WTC11 (cell line): ENCODE data around the gene KCNA1. TPM values are rescaled to one million over a fixed set of nuclear protein-coding genes. Genes with fewer than 3 reads are reported as not detected.

Source experiments
- ATAC-seq: fragments of 200-7000 bp; cut with Tn5 transposase; 2 replicates; pipeline ENCODE4 v1.10.0; 2021; ENCODE audit warnings: mild to moderate bottlenecking, moderate library complexity
- CTCF ChIA-PET: fragments of 300-600 bp; sonication (Branson Sonifier 250); formaldehyde crosslinking; loops from one replicate; lab custom pipeline; 2021; ENCODE audit warnings: antibody characterized with exemption; lab: Charles Lee
- POLR2A ChIA-PET: fragments of 350-600 bp; sonication (Branson Sonifier 250); formaldehyde crosslinking; loops from one replicate; lab custom pipeline; 2021; ENCODE audit warnings: antibody characterized with exemption; lab: Charles Lee
- DNase-seq: peaks from one replicate; pipeline ENCODE4 v3.0.0; 2021; ENCODE audit warnings: low spot score
- H3K27ac Mint-ChIP-seq: 2 replicates; pipeline ENCODE4 v1.8.0; 2021; ENCODE audit warnings: mixed read lengths
- H3K27me3 Mint-ChIP-seq: 2 replicates; pipeline ENCODE4 v1.8.0; 2021; ENCODE audit warnings: low read depth, mild to moderate bottlenecking, moderate library complexity, mixed read lengths
- H3K36me3 Mint-ChIP-seq: 2 replicates; pipeline ENCODE4 v1.8.0; 2021; ENCODE audit warnings: mixed read lengths
- H3K4me1 Mint-ChIP-seq: 2 replicates; pipeline ENCODE4 v1.8.0; 2022; ENCODE audit warnings: mixed read lengths
- H3K4me3 Mint-ChIP-seq: 2 replicates; pipeline ENCODE4 v1.8.0; 2021; ENCODE audit warnings: mild to moderate bottlenecking, moderate library complexity, mixed read lengths
- H3K9me3 Mint-ChIP-seq: 2 replicates; pipeline ENCODE4 v1.8.0; 2021; ENCODE audit warnings: mixed read lengths
- EMX1 ChIP-seq: fragments of 250-450 bp; sonication (Bioruptor Pico); IDR thresholded peaks from 2 replicates; pipeline ENCODE4 v1.8.0; 2021; ENCODE audit warnings: mild to moderate bottlenecking
- FOXJ3 ChIP-seq: sonication (generic); formaldehyde crosslinking; IDR thresholded peaks from 2 replicates; pipeline ENCODE4 v1.9.0; 2021; ENCODE audit warnings: missing genetic modification reagents, mild to moderate bottlenecking, borderline replicate concordance
- FOXK1 ChIP-seq: sonication (generic); formaldehyde crosslinking; IDR thresholded peaks from 2 replicates; pipeline ENCODE4 v1.8.0; 2022; ENCODE audit warnings: mild to moderate bottlenecking, moderate library complexity, missing genetic modification reagents
- FOXP4 ChIP-seq: sonication (generic); formaldehyde crosslinking; IDR thresholded peaks from 2 replicates; pipeline ENCODE4 v1.8.0; 2022; ENCODE audit warnings: mild to moderate bottlenecking, missing genetic modification reagents
- GABPB1 ChIP-seq: sonication (generic); formaldehyde crosslinking; IDR thresholded peaks from 2 replicates; pipeline ENCODE4 v1.8.1; 2023; ENCODE audit warnings: mild to moderate bottlenecking, missing genetic modification reagents
- GTF2I ChIP-seq: fragments of 250-450 bp; sonication (Bioruptor Pico); conservative IDR thresholded peaks from 2 replicates; pipeline ENCODE4 v1.4.0; 2021; ENCODE audit warnings: mild to moderate bottlenecking
- HMGXB4 ChIP-seq: sonication (generic); formaldehyde crosslinking; IDR thresholded peaks from 2 replicates; pipeline ENCODE4 v1.8.1; 2023; ENCODE audit warnings: mild to moderate bottlenecking, moderate library complexity, missing genetic modification reagents
- NR3C1 ChIP-seq: sonication (generic); formaldehyde crosslinking; conservative IDR thresholded peaks from 2 replicates; pipeline ENCODE4 v1.8.1; 2023; ENCODE audit warnings: low read depth, mild to moderate bottlenecking, missing genetic modification reagents
- RORB ChIP-seq: fragments of 250-450 bp; sonication (Bioruptor Pico); IDR thresholded peaks from 2 replicates; pipeline ENCODE4 v1.9.0; 2021; ENCODE audit warnings: mild to moderate bottlenecking
- TEAD4 ChIP-seq: sonication (generic); formaldehyde crosslinking; IDR thresholded peaks from 2 replicates; pipeline ENCODE4 v1.8.0; 2022; ENCODE audit warnings: mild to moderate bottlenecking, missing genetic modification reagents
- ZNF138 ChIP-seq: sonication (generic); formaldehyde crosslinking; conservative IDR thresholded peaks from 2 replicates; pipeline ENCODE4 v1.8.1; 2022; ENCODE audit warnings: mild to moderate bottlenecking, moderate library complexity, missing genetic modification reagents
- ZNF671 ChIP-seq: fragments of 250-450 bp; sonication (Bioruptor Pico); IDR thresholded peaks from 2 replicates; pipeline ENCODE4 v1.8.0; 2021; ENCODE audit warnings: mild to moderate bottlenecking
- total RNA-seq: library from RNA; stranded (reverse); gene quantifications from 3 replicates; pipeline ENCODE4 v1.2.3, GENCODE V29; 2021
- TF ChIP-seq, protein P1 (sequence below): fragments of 250-450 bp; sonication (Bioruptor Pico); IDR thresholded peaks from 2 replicates; pipeline ENCODE4 v1.8.0; 2021; ENCODE audit warnings: mild to moderate bottlenecking
- TF ChIP-seq, protein P2 (sequence below): sonication (generic); formaldehyde crosslinking; IDR thresholded peaks from 2 replicates; pipeline ENCODE4 v1.8.1; 2022; ENCODE audit warnings: low read depth, missing genetic modification reagents, borderline replicate concordance
- TF ChIP-seq, protein P3 (sequence below): sonication (generic); formaldehyde crosslinking; IDR thresholded peaks from 2 replicates; pipeline ENCODE4 v1.8.1; 2023; ENCODE audit warnings: mild to moderate bottlenecking, missing genetic modification reagents, moderate library complexity

Gene KCNA1
- total RNA-seq, 1 experiment from 2014 or later: 0.04 TPM

GRCh38 chr12:4909410-4909733 lies 333 bp upstream of the KCNA1 start:
- H3K27me3 Mint-ChIP-seq: peaks cover 5% of the 10 kb centered on the region
- TF ChIP-seq RORB (CRISPR knock-in tag) (no peak), GTF2I (CRISPR knock-in tag) (no peak), FOXK1 (CRISPR knock-in tag) (no peak), NR3C1 (CRISPR knock-in tag) (no peak), FOXP4 (no peak), GABPB1 (CRISPR knock-in tag) (no peak), ZNF671 (CRISPR knock-in tag) (no peak), HMGXB4 (CRISPR knock-in tag) (no peak)
- TF ChIP-seq, protein P1, sequence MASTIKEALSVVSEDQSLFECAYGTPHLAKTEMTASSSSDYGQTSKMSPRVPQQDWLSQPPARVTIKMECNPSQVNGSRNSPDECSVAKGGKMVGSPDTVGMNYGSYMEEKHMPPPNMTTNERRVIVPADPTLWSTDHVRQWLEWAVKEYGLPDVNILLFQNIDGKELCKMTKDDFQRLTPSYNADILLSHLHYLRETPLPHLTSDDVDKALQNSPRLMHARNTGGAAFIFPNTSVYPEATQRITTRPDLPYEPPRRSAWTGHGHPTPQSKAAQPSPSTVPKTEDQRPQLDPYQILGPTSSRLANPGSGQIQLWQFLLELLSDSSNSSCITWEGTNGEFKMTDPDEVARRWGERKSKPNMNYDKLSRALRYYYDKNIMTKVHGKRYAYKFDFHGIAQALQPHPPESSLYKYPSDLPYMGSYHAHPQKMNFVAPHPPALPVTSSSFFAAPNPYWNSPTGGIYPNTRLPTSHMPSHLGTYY: no peak
- peak; percentile 4; the same call in 1 of the 2 replicates for ATAC-seq
- peaks cover 6% of the 10 kb centered on the region for H3K9me3 Mint-ChIP-seq
- CTCF ChIA-PET: interaction anchor here (0.6 to 5.8 kb wide), 21 partner anchors 39 to 526 kb away, joined by 3 to 37 read pairs (median 3); a partner anchor contains a TSS
- peak overlapping the region; percentile 78 for H3K4me3 Mint-ChIP-seq
- H3K4me1 Mint-ChIP-seq: peaks cover 13% of the 10 kb centered on the region
- no peak overlapping the region for H3K27ac Mint-ChIP-seq
- DNase-seq: peak; percentile 30
- H3K36me3 Mint-ChIP-seq: peaks cover 11% of the 10 kb centered on the region
- POLR2A ChIA-PET: interaction anchor here (1.2 kb wide), 1 partner anchor 66 kb away, joined by 3 read pairs; no protein-coding TSS in a partner anchor

DNA sequence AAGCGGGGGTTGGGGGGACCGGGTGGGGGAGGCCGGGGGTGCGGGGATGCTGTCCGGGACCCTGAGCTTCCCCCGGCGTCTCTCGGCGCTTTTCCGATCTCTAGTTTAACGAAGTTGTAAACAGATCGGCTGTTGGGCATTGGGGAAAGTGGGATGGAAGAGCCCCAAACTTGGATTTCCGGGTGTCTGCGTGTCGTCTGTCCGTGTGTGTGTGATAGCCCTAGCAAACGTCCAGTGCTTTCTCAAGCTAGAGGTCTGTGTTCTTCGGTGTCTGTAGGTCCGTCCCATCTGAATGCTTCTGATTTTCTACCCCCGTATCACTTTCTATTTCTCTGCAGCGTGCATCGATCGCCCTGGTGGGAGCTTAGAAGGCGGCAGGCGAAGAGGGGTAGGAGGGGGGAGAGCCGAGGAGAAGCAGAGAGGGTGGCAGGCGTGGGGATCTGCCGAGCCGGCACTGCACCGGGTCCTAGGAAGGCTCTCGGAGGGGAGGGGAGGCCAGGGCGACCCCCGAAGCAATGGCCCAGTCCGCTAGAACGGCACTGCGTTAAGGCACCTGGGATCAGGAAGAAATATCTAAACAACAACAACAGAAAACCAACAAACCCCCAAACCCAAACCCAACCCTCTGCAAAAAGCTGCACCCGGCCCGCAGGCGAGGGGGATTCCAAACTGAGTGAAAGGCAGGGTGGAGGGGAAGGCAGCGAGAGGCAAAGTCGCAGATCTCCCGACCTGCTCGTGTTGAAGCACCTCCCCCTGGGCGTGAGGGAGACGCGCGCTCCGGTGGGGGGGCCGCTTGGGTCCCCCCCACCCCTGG lies 1.0 kb downstream of the KCNA1 start:
- ATAC-seq (no peak), DNase-seq (peak; percentile 21)
- H3K4me1 Mint-ChIP-seq: peaks cover 13% of the 10 kb centered on the region
- H3K27ac Mint-ChIP-seq: no peak overlapping the region
- ChIA-PET CTCF (interaction anchor here (0.9 to 5.8 kb wide), 9 partner anchors 9 to 528 kb away, joined by 3 to 37 read pairs (median 6); a partner anchor contains a TSS), POLR2A (no interaction called here)
- H3K4me3 Mint-ChIP-seq: peak overlapping the region; percentile 82
- peaks cover 6% of the 10 kb centered on the region for H3K9me3 Mint-ChIP-seq
- H3K27me3 Mint-ChIP-seq: peaks cover 16% of the 10 kb centered on the region
- peaks cover 11% of the 10 kb centered on the region for H3K36me3 Mint-ChIP-seq
- no peak for TF ChIP-seq FOXJ3 (CRISPR knock-in tag)
- TF ChIP-seq, protein P2, sequence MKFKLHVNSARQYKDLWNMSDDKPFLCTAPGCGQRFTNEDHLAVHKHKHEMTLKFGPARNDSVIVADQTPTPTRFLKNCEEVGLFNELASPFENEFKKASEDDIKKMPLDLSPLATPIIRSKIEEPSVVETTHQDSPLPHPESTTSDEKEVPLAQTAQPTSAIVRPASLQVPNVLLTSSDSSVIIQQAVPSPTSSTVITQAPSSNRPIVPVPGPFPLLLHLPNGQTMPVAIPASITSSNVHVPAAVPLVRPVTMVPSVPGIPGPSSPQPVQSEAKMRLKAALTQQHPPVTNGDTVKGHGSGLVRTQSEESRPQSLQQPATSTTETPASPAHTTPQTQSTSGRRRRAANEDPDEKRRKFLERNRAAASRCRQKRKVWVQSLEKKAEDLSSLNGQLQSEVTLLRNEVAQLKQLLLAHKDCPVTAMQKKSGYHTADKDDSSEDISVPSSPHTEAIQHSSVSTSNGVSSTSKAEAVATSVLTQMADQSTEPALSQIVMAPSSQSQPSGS (CRISPR knock-in tag): no peak

DNA sequence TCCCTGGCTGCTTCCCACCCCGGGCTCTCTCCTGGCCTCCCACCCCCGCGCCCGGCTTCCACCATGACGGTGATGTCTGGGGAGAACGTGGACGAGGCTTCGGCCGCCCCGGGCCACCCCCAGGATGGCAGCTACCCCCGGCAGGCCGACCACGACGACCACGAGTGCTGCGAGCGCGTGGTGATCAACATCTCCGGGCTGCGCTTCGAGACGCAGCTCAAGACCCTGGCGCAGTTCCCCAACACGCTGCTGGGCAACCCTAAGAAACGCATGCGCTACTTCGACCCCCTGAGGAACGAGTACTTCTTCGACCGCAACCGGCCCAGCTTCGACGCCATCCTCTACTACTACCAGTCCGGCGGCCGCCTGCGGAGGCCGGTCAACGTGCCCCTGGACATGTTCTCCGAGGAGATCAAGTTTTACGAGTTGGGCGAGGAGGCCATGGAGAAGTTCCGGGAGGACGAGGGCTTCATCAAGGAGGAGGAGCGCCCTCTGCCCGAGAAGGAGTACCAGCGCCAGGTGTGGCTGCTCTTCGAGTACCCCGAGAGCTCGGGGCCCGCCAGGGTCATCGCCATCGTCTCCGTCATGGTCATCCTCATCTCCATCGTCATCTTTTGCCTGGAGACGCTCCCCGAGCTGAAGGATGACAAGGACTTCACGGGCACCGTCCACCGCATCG lies 1.8 kb downstream of the KCNA1 start:
- ChIA-PET POLR2A (no interaction called here), CTCF (interaction anchor here (1.3 to 5.8 kb wide), 6 partner anchors 8 to 528 kb away, joined by 3 to 37 read pairs (median 11); no protein-coding TSS in a partner anchor)
- Mint-ChIP-seq H3K36me3 (peaks cover 11% of the 10 kb centered on the region), H3K9me3 (peaks cover 6% of the 10 kb centered on the region), H3K27me3 (peaks cover 24% of the 10 kb centered on the region), H3K4me3 (peak overlapping the region; percentile 48), H3K4me1 (peaks cover 13% of the 10 kb centered on the region), H3K27ac (no peak overlapping the region)
- ATAC-seq (no peak), DNase-seq (peak; percentile 10)
- TF ChIP-seq TEAD4: no peak
- no peak for TF ChIP-seq ZNF671 (CRISPR knock-in tag)
- no peak for TF ChIP-seq ZNF138 (CRISPR knock-in tag)
- TF ChIP-seq EMX1 (CRISPR knock-in tag): no peak
- TF ChIP-seq, protein P3, sequence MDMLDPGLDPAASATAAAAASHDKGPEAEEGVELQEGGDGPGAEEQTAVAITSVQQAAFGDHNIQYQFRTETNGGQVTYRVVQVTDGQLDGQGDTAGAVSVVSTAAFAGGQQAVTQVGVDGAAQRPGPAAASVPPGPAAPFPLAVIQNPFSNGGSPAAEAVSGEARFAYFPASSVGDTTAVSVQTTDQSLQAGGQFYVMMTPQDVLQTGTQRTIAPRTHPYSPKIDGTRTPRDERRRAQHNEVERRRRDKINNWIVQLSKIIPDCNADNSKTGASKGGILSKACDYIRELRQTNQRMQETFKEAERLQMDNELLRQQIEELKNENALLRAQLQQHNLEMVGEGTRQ: no peak
